Muscle layer of duodenum (tissue), 2 donors: ENCODE data around the gene CALHM5.
"Not testable (repeated sequence)": the region's sequence is repeated elsewhere in the genome, so short reads cannot be mapped to it uniquely, and the experiment has no call there.

Experiments
- H3K27ac ChIP-seq: one replicate; pipeline ENCODE4 v1.7.0; 2013; ENCODE audit warnings: mild to moderate bottlenecking, low read length
- H3K27me3 ChIP-seq: one replicate; pipeline ENCODE4 v1.7.0; 2013; ENCODE audit warnings: low read depth, mild to moderate bottlenecking, control low read depth, low read length
- H3K36me3 ChIP-seq, 2 donors: one replicate each; pipeline ENCODE4 v1.7.0; 2013; ENCODE audit warnings: low read length in 2 of 2, control low read depth in 1 of 2, mild to moderate bottlenecking in 1 of 2; ENCODE audit not compliant: insufficient read depth in 2 of 2, control insufficient read depth in 1 of 2
- H3K4me1 ChIP-seq, 2 donors: one replicate each; pipeline ENCODE4 v1.7.0; 2013; ENCODE audit warnings: low read length in 2 of 2, mild to moderate bottlenecking in 2 of 2, control low read depth in 1 of 2, moderate library complexity in 1 of 2; ENCODE audit not compliant: insufficient read depth in 2 of 2, control insufficient read depth in 1 of 2
- H3K4me3 ChIP-seq, 2 donors: one replicate each; pipeline ENCODE4 v1.7.0; 2013; ENCODE audit warnings: low read length in 2 of 2, low read depth in 1 of 2, mild to moderate bottlenecking in 1 of 2
- H3K9me3 ChIP-seq, 2 donors: one replicate each; pipeline ENCODE4 v1.7.0; 2013; ENCODE audit warnings: low read length in 2 of 2, control low read depth in 1 of 2, mild to moderate bottlenecking in 1 of 2; ENCODE audit not compliant: control insufficient read depth in 1 of 2
- donor health status: healthy.

CALHM5 gene

DNA sequence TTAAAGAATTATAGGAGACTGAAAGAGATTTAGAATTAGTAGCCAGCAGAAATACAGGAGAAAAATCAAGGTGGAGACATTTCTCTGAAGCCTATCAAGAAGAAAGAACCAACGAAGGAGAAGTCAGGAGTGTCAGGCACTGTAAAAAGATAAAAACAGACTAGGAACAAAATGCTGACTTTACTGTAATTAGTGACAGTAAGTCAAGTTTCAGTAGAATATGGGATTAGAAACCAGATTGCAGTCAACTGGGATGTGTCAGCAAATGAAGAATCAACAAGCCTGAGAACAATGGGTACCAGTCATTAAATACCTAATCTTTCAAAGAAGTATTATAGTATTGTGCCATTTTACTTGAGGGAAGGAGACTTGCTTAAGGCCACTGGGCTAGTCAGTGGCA is 28.7 kb upstream of the CALHM5 start:
- Histone ChIP-seq H3K4me1 (no peaks in the 10 kb centered on the region), H3K4me3 (no peak overlapping the region), H3K9me3 (no peaks in the 10 kb centered on the region), H3K27me3 (no peaks in the 10 kb centered on the region), H3K27ac (no peak overlapping the region), H3K36me3 (no peaks in the 10 kb centered on the region)

DNA sequence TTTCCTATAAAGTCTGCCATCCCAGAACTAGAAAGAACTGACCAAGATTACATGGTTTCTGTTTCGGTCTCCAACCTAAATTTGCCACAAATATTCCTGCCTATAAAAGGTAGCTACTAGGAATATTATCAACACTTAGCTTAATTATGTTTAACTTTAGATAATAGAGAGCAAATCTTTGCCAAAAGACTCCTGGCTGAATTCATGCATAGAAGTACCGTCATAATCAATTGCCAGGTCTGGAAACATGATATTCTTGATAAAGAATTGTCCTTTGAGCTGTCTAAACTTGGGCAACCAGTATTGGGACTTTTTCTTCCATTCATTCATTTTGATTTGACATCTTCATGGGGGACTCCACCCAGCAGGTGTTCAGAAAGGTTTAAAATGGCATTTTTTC is 27.8 kb upstream of the CALHM5 start:
- no peaks in the 10 kb centered on the region for H3K4me1 ChIP-seq
- H3K4me3 ChIP-seq: no peak overlapping the region
- H3K36me3 ChIP-seq: no peaks in the 10 kb centered on the region
- no peaks in the 10 kb centered on the region for H3K9me3 ChIP-seq
- no peak overlapping the region for H3K27ac ChIP-seq
- no peaks in the 10 kb centered on the region for H3K27me3 ChIP-seq

DNA sequence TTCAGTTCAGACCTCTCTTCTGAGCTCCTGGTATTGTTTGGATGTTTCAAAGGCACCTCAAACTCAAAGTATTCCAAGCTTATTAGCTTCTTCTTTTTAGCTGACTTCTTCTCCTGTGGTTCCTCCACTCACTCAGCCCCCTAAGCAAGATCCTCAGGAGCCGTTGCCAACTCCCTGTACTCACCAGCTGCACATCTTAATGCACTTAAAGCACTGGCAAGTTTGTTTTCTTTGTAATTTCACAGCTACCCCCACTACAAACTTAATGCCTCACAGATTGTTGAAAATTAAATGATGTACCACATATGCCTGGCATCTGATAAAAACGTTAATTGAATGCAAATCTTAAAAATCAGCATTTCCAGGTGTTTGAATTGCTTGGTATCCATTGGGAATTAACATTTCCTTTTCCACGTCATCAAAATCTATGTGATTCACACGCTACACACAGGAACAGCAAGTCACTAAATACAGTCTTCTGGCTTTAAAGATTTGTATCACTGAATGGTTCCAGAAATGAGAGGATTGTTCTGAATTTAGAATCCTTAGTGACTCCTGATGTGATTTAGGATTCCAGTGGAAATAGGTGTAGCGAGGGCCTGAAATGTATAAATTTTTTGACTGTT is 25.8 kb upstream of the CALHM5 start:
- no peaks in the 10 kb centered on the region for H3K4me1 ChIP-seq
- no peaks in the 10 kb centered on the region for H3K36me3 ChIP-seq
- H3K27me3 ChIP-seq: no peaks in the 10 kb centered on the region
- H3K9me3 ChIP-seq: no peaks in the 10 kb centered on the region
- no peak overlapping the region for H3K4me3 ChIP-seq
- no peak overlapping the region for H3K27ac ChIP-seq

DNA sequence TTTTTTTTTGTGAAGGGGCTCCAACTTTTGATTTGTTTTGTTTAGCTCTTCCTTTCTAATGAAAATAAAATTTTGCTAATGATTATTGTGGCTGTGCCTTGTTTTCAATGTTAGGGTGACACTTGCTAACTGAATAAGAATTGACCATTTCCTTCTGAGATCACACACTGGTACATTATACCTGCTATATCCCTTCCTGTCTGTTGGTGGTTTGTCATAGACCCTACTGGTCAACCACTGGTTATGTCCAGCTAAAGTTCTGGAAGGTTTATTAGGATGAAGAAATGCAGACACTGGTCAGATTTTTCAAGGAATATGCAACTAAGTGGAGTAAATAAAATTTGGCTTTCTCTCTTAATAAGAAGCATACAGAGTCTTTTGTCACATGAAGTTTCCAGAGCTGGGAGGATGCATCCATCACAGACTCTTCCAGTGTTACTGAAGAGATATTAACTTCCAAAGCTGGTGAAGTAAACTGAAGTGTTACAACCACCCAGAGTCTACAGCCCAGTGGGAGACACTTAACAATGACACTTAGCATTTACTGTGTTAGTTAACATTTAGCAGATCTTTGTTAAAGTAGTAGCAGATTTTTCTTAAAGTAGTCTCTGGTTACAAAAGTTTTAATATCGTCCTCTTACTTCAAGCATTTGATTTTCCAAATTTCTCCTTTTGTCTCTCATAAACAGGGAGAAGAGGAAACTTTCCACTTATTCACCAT is 19.7 kb upstream of the CALHM5 start:
- Histone ChIP-seq H3K27me3 (no peaks in the 10 kb centered on the region), H3K27ac (no peak overlapping the region), H3K4me3 (no peak overlapping the region), H3K4me1 (no peaks in the 10 kb centered on the region), H3K9me3 (no peaks in the 10 kb centered on the region), H3K36me3 (no peaks in the 10 kb centered on the region)

DNA sequence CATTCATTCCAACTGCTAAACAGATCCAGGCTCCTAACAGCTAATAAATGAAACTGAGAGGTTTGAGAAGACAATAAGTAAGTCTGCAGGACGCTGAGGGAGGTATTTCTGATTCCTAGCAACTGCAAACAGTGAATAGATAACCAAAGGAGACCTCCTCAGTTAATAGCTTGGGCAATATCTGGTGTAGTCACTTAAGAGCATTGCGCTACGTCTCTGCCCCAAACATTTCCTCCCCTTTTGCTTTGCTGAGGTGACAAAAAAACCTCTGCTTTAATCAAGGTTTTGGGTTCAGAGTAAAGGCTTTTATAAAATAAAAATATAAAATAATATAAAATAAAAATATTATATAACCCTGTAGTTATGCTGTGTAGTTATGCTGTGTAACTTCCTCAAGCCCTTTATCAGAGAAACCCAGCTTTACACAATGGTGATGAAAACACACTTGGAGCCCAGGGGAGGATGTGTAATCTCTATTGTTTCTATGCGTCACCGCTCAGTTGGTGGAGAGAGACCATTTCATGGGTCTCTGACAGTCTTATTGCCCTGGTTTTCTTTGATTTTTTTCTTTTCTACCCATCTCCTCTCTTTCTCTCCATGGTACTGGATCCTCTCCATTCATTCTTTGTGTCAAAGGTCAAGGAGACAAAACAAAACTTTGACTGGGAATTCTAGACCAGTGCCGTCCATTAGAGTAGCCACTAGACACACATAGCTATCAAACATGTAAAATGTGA is 18.9 kb upstream of the CALHM5 start:
- no peaks in the 10 kb centered on the region for H3K36me3 ChIP-seq
- H3K4me3 ChIP-seq: no peak overlapping the region
- H3K9me3 ChIP-seq: no peaks in the 10 kb centered on the region
- no peaks in the 10 kb centered on the region for H3K27me3 ChIP-seq
- H3K4me1 ChIP-seq: no peaks in the 10 kb centered on the region
- H3K27ac ChIP-seq: no peak overlapping the region

DNA sequence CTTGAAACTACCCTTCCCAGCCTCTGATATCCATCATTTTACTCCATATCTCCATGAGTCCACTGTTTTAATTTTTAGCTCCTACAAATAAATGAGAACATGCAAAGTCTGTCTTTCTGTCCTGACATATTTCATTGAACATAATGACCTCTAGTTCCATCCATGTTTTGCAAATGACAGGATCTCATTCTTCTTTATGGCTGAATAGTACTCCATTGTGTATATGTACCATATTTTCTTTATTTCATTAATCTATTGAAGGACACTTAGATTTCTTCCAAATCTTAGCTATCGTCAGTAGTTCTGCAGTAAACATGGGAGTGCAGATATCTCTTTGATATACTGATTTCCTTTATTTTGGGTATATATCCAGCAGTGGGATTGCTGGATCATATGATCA is 16.3 kb upstream of the CALHM5 start:
- H3K9me3 ChIP-seq, H3K36me3 ChIP-seq, H3K4me3 ChIP-seq, H3K27ac ChIP-seq, H3K4me1 ChIP-seq, H3K27me3 ChIP-seq: not testable (repeated sequence)

DNA sequence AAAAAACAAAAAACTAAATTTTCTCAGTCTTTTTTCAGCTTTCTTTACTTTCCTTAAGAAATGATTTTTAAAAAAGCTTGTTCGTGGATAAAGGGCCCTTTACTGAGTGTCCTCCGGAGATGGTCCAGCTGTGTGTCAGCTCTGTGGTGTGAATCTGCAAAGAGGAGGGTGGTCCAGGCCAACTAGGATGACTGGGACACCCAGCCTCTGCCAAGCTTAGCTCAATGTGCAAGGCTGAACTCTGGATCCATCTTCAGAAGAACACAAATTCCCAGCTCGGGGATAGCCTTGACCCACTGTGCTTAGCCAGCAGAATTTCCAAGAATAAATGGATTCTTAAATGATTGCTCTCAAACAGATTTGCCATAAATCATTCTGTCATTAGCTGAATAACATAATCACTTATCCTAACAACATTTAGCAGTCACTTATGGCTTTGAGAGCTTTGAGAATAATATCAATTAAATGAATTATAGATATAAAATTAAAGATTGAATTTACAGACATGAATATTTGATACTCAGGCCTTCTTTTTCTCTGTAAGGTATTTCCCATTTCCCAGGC is 14.2 kb upstream of the CALHM5 start:
- H3K27me3 ChIP-seq: no peaks in the 10 kb centered on the region
- no peak overlapping the region for H3K4me3 ChIP-seq
- no peaks in the 10 kb centered on the region for H3K4me1 ChIP-seq
- no peaks in the 10 kb centered on the region for H3K36me3 ChIP-seq
- no peaks in the 10 kb centered on the region for H3K9me3 ChIP-seq
- H3K27ac ChIP-seq: no peak overlapping the region

DNA sequence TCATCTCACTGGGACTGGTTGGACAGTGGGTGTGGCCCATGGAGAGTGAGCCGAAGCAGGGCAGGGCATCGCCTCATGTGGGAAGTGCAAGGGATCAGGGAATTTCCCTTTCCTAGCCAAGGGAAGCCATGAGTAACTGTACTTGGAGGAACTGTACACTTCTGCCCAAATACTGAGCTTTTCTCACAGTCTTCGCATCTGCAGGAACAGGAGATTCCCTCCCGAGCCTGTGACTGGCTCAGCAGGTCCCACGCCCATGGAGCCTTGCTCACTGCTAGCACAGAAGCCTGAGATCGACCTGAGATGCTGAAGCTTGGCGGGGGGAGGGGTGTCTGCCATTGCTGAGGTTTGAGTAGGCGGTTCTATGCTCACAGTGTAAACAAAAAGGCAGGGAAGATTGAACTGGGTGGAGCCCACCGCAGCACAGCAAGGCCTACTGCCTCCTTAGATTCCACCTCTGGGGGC is 10.4 kb upstream of the CALHM5 start:
- no peaks in the 10 kb centered on the region for H3K27me3 ChIP-seq
- no peak overlapping the region for H3K27ac ChIP-seq
- no peaks in the 10 kb centered on the region for H3K36me3 ChIP-seq
- no peaks in the 10 kb centered on the region for H3K9me3 ChIP-seq
- no peak overlapping the region for H3K4me3 ChIP-seq
- H3K4me1 ChIP-seq: no peaks in the 10 kb centered on the region

DNA sequence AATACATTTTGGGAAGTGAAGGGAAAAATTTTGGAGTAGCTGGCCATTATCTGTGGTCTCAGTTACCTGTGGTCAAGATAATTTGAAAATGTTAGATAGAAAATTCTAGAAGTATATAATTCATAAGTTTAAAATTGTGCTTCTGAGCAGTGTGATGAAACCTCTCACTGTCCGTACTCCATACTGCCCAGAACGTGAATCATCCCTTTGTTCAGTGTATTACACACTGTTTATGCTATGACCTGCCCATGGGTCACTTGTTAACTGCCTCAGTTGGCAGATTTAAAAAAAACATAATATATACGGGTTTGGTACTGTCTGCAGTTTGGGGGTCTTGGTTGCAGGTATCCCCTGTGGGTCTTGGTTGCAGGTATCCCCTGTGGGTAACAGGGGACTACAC is 4.1 kb upstream of the CALHM5 start:
- H3K27me3 ChIP-seq: no peaks in the 10 kb centered on the region
- no peaks in the 10 kb centered on the region for H3K9me3 ChIP-seq
- H3K36me3 ChIP-seq: peaks cover 0 to 7% of the 10 kb centered on the region in 2 donors
- H3K4me1 ChIP-seq: no peaks in the 10 kb centered on the region
- no peak overlapping the region for H3K4me3 ChIP-seq
- no peak overlapping the region for H3K27ac ChIP-seq

DNA sequence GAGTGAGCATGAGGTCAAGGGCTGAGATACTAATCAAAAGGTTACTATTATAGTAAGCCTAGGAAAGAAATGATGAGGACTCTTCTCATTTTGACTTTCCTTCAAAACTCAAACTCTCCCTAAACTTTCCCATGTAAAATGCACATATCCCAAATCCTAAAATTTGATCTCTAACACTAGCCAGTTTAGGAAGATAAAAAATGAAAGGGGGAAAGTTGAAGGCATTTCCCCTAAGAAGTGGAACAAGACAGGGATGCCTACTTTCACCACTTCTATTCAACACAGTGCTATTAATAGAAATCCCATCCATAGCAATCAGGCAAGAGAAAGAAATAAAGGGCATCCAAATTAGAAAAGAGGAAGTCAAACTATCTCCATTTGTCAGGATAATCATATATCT is 2.9 kb upstream of the CALHM5 start:
- no peaks in the 10 kb centered on the region for H3K4me1 ChIP-seq
- no peak overlapping the region for H3K27ac ChIP-seq
- H3K4me3 ChIP-seq: no peak overlapping the region
- peaks cover 0 to 7% of the 10 kb centered on the region in 2 donors for H3K36me3 ChIP-seq
- H3K27me3 ChIP-seq: no peaks in the 10 kb centered on the region
- no peaks in the 10 kb centered on the region for H3K9me3 ChIP-seq

DNA sequence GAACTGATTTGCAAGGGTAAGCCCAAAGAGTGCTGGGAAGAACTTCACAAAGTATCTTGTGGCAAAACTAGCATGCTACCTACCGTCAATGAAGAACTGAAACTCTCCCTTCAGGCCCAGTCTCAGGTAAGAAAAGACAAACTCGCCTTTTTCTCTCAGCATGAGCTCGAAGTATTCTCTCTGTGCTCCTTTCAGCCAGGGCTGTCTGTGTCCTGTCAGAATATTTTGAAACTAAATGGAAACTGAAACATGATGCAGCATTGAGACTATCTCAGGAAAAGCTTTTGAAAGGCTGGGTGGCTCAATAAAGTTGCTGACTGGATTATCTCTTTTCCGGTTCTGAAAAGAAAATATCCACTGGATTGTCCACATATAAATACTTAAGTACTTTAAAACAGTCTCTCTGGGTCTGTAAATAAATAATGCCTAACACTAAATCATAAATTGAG is 696 bp downstream of the CALHM5 start:
- Histone ChIP-seq H3K36me3 (peaks cover 0 to 21% of the 10 kb centered on the region in 2 donors), H3K4me1 (no peaks in the 10 kb centered on the region), H3K4me3 (peak overlapping the region; percentile 66 to 79), H3K27ac (peak overlapping the region; percentile 90), H3K27me3 (no peaks in the 10 kb centered on the region), H3K9me3 (no peaks in the 10 kb centered on the region)
